Neural cell (in vitro differentiated cells): ENCODE results near the gene CCDC12. TPM values are rescaled to one million over a fixed set of nuclear protein-coding genes. Genes with fewer than 3 reads are reported as not detected.

Experiments
- H2AFZ ChIP-seq: fragments of 200-600, 300-800 bp; sonication (generic), shearing (Covaris generic); 2 replicates; pipeline ENCODE4 v1.6.0; 2014; ENCODE audit warnings: low read depth, mild to moderate bottlenecking, antibody characterized with exemption, low read length, moderate library complexity
- H3F3A ChIP-seq: fragments of 200-600 bp; shearing (Covaris generic); 2 replicates; pipeline ENCODE4 v1.6.1; 2016; ENCODE audit warnings: mild to moderate bottlenecking, moderate library complexity, mixed read lengths, antibody characterized with exemption, low read length; ENCODE audit not compliant: insufficient read depth, poor library complexity, severe bottlenecking
- H3K27ac ChIP-seq: fragments of 200-600, 300-800 bp; sonication (generic), shearing (Covaris generic); 2 replicates; pipeline ENCODE4 v1.5.1; 2014; ENCODE audit warnings: mild to moderate bottlenecking, low read length, moderate library complexity
- H3K27me3 ChIP-seq: fragments of 300-800, 200-600 bp; sonication (generic), shearing (Covaris generic); 2 replicates; pipeline ENCODE4 v1.6.0; 2014; ENCODE audit warnings: mild to moderate bottlenecking, low read depth, low read length, moderate library complexity; ENCODE audit not compliant: insufficient read depth
- H3K36me3 ChIP-seq: fragments of 300-800, 200-600 bp; sonication (generic), shearing (Covaris generic); 2 replicates; pipeline ENCODE4 v1.5.1; 2014; ENCODE audit warnings: mild to moderate bottlenecking, antibody characterized with exemption, low read length, moderate library complexity; ENCODE audit not compliant: insufficient read depth
- H3K4me2 ChIP-seq: fragments of 300-800, 200-600 bp; sonication (generic), shearing (Covaris generic); 2 replicates; pipeline ENCODE4 v1.6.0; 2014; ENCODE audit warnings: mild to moderate bottlenecking, low read length
- H3K4me3 ChIP-seq: fragments of 300-800, 200-600 bp; sonication (generic), shearing (Covaris generic); 2 replicates; pipeline ENCODE4 v1.5.1; 2014; ENCODE audit warnings: mild to moderate bottlenecking, low read length, moderate library complexity
- H3K79me2 ChIP-seq: fragments of 200-600 bp; shearing (Covaris generic); replicated peaks from 2 replicates; pipeline ENCODE4 v1.6.0; 2014; ENCODE audit warnings: mild to moderate bottlenecking, low read length, moderate library complexity; ENCODE audit not compliant: insufficient read depth
- H3K9ac ChIP-seq: fragments of 300-800, 200-600 bp; sonication (generic), shearing (Covaris generic); 2 replicates; pipeline ENCODE4 v1.6.1; 2016; ENCODE audit warnings: mild to moderate bottlenecking, low read length, mixed read lengths
- H3K9me2 ChIP-seq: fragments of 200-600 bp; shearing (Covaris generic); 2 replicates; pipeline ENCODE4 v1.6.1; 2016; ENCODE audit warnings: mild to moderate bottlenecking, low read length, mixed read lengths; ENCODE audit not compliant: insufficient read depth
- H3K9me3 ChIP-seq: fragments of 200-600, 300-800 bp; sonication (generic), shearing (Covaris generic); 2 replicates; pipeline ENCODE4 v1.6.1; 2016; ENCODE audit warnings: mild to moderate bottlenecking, mixed run types, low read length, moderate library complexity, mixed read lengths
- H4K20me1 ChIP-seq: fragments of 200-600 bp; shearing (Covaris generic); 2 replicates; pipeline ENCODE4 v1.6.1; 2016; ENCODE audit warnings: mild to moderate bottlenecking, mixed run types; ENCODE audit not compliant: insufficient read depth
- EP300 ChIP-seq: fragments of 450-650 bp; conservative IDR thresholded peaks from 2 replicates; pipeline ENCODE4 v1.6.1; 2014; ENCODE audit warnings: antibody characterized with exemption, mild to moderate bottlenecking, moderate library complexity; ENCODE audit not compliant: poor library complexity, severe bottlenecking
- EZH2 ChIP-seq: fragments of 200-600, 300-800 bp; shearing (Covaris generic), sonication (generic); IDR thresholded peaks from 2 replicates; pipeline ENCODE4 v1.6.1; 2014; ENCODE audit warnings: antibody characterized with exemption, low read length, borderline replicate concordance, mild to moderate bottlenecking; ENCODE audit not compliant: insufficient read depth, poor library complexity, severe bottlenecking
- MXI1 ChIP-seq: fragments of 450-650 bp; conservative IDR thresholded peaks from 2 replicates; pipeline ENCODE4 v1.6.1; 2014; ENCODE audit warnings: antibody characterized with exemption, mild to moderate bottlenecking; ENCODE audit not compliant: poor library complexity, severe bottlenecking
- POLR2AphosphoS5 ChIP-seq: IDR thresholded peaks from 2 replicates; pipeline ENCODE4 v1.6.1; 2012
- RAD21 ChIP-seq: fragments of 450-650 bp; conservative IDR thresholded peaks from 2 replicates; pipeline ENCODE4 v1.6.1; 2014; ENCODE audit warnings: antibody characterized with exemption, mild to moderate bottlenecking, moderate library complexity
- SMC3 ChIP-seq: fragments of 450-650 bp; conservative IDR thresholded peaks from 2 replicates; pipeline ENCODE4 v1.6.1; 2014; ENCODE audit warnings: antibody characterized with exemption, mild to moderate bottlenecking, moderate library complexity; ENCODE audit not compliant: poor library complexity
- TAF1 ChIP-seq: IDR thresholded peaks from 2 replicates; pipeline ENCODE4 v1.6.1; 2012; ENCODE audit warnings: low read depth
- polyA plus RNA-seq: library from polyadenylated mRNA; depleted of rRNA; stranded (reverse); fragments of >200 nt; gene quantifications from 2 replicates; pipeline ENCODE4 v1.2.3, GENCODE V29; 2014
- TF ChIP-seq, protein P1 (sequence below): fragments of 450-650 bp; IDR thresholded peaks from 2 replicates; pipeline ENCODE4 v1.5.1; 2014; ENCODE audit warnings: antibody characterized with exemption, mild to moderate bottlenecking, moderate library complexity; ENCODE audit not compliant: poor library complexity, severe bottlenecking
- TF ChIP-seq, protein P2 (sequence below): IDR thresholded peaks from 2 replicates; pipeline ENCODE4 v1.6.1; 2012; ENCODE audit warnings: borderline replicate concordance

The CCDC12 gene
- polyA plus RNA-seq, 1 donor from 2014 or later, result 46.4 TPM

DNA sequence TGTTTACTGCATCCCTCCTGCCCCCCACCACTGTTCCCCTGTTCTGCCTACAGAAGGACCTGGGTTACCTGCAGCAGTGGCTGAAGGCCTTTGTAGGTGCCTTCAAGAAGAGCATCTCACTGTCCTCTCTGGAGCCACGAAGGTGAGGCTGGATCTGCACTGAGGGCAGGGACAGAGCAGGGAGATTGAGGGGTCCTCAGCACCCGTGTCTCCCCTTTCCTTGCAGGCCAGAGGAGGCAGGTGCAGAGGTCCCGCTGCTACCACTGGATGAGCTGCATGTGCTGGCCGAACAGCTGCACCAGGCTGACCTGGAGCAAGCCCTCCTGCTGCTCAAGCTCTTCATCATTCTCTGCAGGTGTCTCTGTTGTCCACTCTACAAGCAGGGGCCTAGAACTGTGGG is 12.1 kb upstream of the CCDC12 start:
- TF ChIP-seq, protein P1, sequence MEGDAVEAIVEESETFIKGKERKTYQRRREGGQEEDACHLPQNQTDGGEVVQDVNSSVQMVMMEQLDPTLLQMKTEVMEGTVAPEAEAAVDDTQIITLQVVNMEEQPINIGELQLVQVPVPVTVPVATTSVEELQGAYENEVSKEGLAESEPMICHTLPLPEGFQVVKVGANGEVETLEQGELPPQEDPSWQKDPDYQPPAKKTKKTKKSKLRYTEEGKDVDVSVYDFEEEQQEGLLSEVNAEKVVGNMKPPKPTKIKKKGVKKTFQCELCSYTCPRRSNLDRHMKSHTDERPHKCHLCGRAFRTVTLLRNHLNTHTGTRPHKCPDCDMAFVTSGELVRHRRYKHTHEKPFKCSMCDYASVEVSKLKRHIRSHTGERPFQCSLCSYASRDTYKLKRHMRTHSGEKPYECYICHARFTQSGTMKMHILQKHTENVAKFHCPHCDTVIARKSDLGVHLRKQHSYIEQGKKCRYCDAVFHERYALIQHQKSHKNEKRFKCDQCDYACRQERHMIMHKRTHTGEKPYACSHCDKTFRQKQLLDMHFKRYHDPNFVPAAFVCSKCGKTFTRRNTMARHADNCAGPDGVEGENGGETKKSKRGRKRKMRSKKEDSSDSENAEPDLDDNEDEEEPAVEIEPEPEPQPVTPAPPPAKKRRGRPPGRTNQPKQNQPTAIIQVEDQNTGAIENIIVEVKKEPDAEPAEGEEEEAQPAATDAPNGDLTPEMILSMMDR, result no peak
- TF ChIP-seq TAF1 (no peak), EP300 (no peak), MXI1 (no peak), POLR2AphosphoS5 (no peak), RAD21 (no peak), SMC3 (no peak), EZH2 (no peak)
- TF ChIP-seq, protein P2, sequence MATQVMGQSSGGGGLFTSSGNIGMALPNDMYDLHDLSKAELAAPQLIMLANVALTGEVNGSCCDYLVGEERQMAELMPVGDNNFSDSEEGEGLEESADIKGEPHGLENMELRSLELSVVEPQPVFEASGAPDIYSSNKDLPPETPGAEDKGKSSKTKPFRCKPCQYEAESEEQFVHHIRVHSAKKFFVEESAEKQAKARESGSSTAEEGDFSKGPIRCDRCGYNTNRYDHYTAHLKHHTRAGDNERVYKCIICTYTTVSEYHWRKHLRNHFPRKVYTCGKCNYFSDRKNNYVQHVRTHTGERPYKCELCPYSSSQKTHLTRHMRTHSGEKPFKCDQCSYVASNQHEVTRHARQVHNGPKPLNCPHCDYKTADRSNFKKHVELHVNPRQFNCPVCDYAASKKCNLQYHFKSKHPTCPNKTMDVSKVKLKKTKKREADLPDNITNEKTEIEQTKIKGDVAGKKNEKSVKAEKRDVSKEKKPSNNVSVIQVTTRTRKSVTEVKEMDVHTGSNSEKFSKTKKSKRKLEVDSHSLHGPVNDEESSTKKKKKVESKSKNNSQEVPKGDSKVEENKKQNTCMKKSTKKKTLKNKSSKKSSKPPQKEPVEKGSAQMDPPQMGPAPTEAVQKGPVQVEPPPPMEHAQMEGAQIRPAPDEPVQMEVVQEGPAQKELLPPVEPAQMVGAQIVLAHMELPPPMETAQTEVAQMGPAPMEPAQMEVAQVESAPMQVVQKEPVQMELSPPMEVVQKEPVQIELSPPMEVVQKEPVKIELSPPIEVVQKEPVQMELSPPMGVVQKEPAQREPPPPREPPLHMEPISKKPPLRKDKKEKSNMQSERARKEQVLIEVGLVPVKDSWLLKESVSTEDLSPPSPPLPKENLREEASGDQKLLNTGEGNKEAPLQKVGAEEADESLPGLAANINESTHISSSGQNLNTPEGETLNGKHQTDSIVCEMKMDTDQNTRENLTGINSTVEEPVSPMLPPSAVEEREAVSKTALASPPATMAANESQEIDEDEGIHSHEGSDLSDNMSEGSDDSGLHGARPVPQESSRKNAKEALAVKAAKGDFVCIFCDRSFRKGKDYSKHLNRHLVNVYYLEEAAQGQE, result no peak
- Histone ChIP-seq H3K9me3 (no peaks in the 10 kb centered on the region), H3K27ac (no peak overlapping the region)

DNA sequence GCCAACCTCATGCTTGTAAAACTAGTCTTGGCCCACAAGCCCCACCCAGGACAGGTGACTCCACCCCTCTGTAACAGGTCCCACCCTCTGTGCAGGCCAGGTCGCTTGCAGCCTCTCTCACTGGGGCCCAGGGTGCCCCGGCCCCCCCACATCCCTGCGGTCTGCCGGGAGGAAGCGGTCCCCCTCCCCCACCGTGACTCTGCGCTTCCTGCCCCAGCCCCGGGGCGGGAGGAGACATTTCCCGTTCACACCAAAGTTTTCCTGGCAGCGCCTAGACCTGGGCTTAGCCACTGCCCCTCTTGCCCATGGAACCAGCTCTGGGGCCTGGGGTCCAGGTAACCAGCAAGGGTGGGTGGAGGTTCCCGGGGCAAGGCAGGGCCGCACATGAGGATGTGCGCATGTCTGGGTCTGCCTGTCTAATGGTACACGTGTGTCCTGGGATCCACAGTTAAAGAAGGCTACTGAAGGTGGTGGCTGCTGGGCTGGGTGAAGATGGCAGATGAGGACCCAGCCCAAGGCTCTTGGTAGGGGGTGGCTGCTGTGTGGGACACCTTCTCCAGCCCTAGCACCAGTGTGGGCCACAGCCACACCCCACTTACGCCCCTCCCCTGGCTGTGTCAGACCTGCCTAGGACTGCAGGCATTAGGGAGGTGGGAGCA is 11.3 kb upstream of the CCDC12 start:
- H4K20me1 ChIP-seq, result no peaks in the 10 kb centered on the region
- H3K9me3 ChIP-seq, result no peaks in the 10 kb centered on the region
- no peak overlapping the region for H3K9ac ChIP-seq
- no peaks in the 10 kb centered on the region for H3K36me3 ChIP-seq
- no peaks in the 10 kb centered on the region for H3K9me2 ChIP-seq
- no peaks in the 10 kb centered on the region for H3F3A ChIP-seq
- H3K79me2 ChIP-seq, result no peaks in the 10 kb centered on the region
- H3K27me3 ChIP-seq, result no peaks in the 10 kb centered on the region
- H2AFZ ChIP-seq, result no peak overlapping the region
- H3K4me3 ChIP-seq, result no peak overlapping the region
- no peak overlapping the region for H3K27ac ChIP-seq
- no peak for TF ChIP-seq SMC3
- TF ChIP-seq, protein P1, result no peak
- no peak for TF ChIP-seq RAD21
- no peak for TF ChIP-seq MXI1
- no peak overlapping the region for H3K4me2 ChIP-seq

More for the DNA sequence above, 12.1 kb upstream of the CCDC12 start:
- H3K79me2 ChIP-seq, result no peaks in the 10 kb centered on the region
- H3K27me3 ChIP-seq, result no peaks in the 10 kb centered on the region
- no peaks in the 10 kb centered on the region for H3K36me3 ChIP-seq
- H3K4me3 ChIP-seq, result no peak overlapping the region
- no peaks in the 10 kb centered on the region for H3K9me2 ChIP-seq
- no peak overlapping the region for H2AFZ ChIP-seq
- H3F3A ChIP-seq, result no peaks in the 10 kb centered on the region
- H3K4me2 ChIP-seq, result no peak overlapping the region
- no peaks in the 10 kb centered on the region for H4K20me1 ChIP-seq
- no peak overlapping the region for H3K9ac ChIP-seq
